C4-2B (cell line): ENCODE results near the gene ANKRD63.

Source experiments
- H3K27ac ChIP-seq: fragments of 450-650 bp; 2 replicates; pipeline ENCODE4 v1.5.1; 2017
- ZFX ChIP-seq: fragments of 450-650 bp; IDR thresholded peaks from 2 replicates; pipeline ENCODE4 v1.6.1; 2017
- TF ChIP-seq, protein P1 (sequence below): fragments of 450-650 bp; conservative IDR thresholded peaks from 2 replicates; pipeline ENCODE4 v1.5.1; 2017; ENCODE audit warnings: mild to moderate bottlenecking

Gene ANKRD63

DNA sequence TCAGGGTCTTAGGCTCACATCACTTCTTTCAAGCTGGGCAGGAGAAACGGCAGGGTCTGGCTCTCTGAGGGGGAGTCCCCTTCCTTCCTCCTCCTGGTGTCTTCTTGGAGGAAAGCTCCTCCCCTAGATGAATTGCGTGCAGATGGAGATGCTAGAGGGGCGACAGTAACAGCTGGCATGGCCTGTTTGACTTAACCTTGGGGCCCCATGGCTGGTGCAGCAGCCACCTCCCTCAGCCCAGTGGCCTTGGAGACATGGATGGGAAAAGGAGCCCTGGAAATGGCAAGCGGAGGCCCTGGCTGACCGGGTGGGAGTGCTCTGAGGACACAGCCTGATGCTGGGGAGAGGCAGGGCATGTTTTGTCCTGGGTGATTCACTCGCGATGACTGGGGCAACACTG is 23.8 kb downstream of the ANKRD63 start:
- TF ChIP-seq, protein P1, sequence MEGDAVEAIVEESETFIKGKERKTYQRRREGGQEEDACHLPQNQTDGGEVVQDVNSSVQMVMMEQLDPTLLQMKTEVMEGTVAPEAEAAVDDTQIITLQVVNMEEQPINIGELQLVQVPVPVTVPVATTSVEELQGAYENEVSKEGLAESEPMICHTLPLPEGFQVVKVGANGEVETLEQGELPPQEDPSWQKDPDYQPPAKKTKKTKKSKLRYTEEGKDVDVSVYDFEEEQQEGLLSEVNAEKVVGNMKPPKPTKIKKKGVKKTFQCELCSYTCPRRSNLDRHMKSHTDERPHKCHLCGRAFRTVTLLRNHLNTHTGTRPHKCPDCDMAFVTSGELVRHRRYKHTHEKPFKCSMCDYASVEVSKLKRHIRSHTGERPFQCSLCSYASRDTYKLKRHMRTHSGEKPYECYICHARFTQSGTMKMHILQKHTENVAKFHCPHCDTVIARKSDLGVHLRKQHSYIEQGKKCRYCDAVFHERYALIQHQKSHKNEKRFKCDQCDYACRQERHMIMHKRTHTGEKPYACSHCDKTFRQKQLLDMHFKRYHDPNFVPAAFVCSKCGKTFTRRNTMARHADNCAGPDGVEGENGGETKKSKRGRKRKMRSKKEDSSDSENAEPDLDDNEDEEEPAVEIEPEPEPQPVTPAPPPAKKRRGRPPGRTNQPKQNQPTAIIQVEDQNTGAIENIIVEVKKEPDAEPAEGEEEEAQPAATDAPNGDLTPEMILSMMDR: no peak
- no peak for TF ChIP-seq ZFX
- no peak overlapping the region for H3K27ac ChIP-seq

DNA sequence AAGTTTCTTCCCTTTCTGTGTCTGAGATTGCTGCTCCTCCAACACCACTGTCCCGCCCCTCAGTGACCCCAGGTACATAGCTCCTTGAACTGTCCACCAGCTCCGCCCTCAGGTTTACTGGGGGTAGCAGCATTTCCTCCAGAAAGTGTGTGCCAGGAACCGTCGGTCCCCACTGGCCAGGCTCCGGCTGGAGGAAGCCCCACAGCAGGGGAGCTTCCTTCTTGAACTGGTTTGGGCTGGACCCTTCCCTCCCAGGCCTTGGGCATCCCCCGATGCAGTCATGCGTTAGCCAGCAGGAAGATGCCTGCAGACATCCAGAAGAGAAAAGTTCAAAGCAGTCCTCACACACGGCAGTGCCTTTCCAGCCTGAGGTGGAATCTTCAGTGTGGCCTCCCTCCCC is 24.3 kb downstream of the ANKRD63 start:
- no peak overlapping the region for H3K27ac ChIP-seq
- TF ChIP-seq ZFX: no peak
- TF ChIP-seq, protein P1: no peak

DNA sequence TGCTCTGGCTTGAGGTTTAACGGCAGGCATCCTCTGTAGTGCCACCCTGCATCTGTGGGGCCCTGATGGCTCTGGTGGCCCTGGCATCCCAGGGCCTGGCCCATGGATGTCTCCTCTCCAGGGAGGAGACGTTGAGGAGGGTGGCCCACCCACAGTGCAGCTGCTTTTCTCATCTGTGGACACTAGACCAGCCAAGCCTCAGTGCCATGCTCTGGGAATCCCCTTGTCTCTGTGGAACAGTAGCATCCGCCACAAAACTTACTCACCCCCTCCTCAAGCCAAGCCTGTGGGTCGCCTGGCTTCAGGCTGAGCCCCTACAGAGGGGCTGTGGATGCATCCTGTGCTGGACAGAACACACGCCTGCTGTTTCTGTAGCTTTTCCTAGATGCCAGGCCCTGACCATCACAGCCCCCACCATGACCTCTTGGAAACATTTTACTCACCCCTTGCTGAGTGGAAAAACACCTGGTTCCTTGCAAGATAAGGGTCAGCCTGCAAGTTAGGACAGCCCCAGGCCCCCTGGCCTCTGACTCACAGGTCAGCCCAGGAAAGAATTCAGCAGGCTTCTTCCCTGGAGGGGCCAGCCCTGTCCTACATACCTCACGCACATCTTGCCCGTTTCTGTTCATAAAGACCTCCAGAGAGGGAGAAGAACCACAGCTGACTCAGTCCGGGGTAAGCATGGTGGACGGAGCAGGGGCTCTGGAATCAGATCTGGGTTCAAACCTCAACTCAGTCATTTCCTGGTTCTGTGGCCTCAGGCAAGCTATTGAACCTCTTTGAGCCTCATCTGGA is 25.0 kb downstream of the ANKRD63 start:
- H3K27ac ChIP-seq: no peak overlapping the region
- TF ChIP-seq, protein P1: no peak
- TF ChIP-seq ZFX: no peak

DNA sequence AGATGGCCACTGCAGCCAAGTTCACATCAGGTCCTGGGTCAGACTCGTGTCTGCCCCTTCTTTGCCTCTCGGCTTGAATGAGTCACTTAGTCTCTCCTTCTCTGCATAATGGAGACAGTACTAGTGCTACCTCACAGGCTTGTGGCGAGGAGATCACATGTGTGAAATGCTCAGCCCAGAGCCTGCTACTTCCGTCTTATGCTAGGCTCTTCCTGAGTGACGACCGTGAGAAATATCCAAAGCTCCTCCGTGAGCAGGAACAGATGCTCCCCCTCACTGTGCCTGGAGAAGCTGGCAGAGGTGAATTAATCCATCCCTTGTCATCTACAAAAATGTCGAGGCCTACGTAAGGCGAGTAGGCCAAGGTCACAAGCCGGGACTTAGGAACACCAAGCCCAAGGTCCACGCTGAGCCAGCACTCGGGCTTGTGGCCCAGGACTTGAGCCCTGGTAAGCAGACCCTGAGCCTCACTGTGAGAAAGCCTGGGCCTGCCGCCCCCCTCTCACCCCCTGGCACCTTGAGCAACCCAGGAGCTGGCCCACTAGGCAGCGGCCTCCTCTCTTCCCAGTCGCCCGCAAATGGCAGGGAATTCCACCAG is 26.1 kb downstream of the ANKRD63 start:
- no peak for TF ChIP-seq ZFX
- TF ChIP-seq, protein P1: no peak
- no peak overlapping the region for H3K27ac ChIP-seq

DNA sequence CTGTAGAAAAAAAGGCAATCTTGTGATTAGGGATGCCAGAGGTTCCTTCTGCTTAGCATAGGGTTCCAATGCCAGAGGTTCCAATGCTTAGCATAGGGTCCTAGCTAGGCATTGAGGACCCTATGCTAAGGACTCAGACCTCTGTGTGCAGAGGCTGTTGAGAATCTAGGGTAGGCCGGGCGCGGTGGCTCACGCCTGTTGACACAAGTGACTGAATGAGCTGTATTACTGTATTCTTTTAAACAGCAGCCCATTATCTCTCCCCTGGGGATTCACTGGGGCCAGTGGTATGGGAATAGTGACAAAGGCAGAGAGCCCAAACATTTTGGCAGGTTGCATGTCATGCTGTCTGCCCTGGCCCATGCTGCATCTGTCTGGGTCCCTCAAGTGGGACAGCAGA is 27.8 kb downstream of the ANKRD63 start:
- no peak overlapping the region for H3K27ac ChIP-seq
- TF ChIP-seq, protein P1: no peak
- no peak for TF ChIP-seq ZFX

GRCh38 chr15:40254452-40254851 is 28.4 kb downstream of the ANKRD63 start:
- TF ChIP-seq, protein P1: no peak
- no peak for TF ChIP-seq ZFX
- no peak overlapping the region for H3K27ac ChIP-seq

DNA sequence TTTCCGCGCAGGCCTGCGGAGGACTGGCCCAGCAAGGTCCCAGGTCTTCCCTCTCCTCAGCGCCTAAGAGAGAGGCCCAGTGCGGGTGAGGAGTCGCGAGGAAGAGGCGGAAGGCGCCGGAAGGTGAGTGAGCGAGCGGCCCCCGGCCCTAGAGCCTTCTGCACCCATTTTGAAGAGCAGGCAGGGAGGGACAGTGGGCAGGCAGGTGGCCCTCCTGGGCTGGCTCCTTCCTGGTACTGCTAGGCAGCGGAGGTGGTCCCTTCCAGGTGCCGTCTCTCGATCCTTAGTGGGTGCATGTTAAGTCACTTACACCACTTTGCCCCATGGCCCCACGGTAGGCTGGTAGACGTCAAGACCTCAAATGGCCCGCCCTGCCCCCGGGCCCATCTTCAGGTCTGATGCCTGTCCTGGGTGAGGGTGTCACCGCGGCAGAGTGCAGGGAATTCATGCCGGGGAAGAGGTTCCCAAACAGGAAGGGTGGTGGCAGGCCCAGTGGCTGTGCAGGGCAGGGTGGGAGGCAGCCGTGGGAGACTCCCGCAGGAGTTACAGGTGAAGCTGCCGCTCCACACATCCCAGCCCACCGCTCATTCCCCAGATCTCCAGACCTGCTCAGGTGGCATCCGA is 29.6 kb downstream of the ANKRD63 start:
- TF ChIP-seq, protein P1: no peak
- no peak for TF ChIP-seq ZFX
- H3K27ac ChIP-seq: no peak overlapping the region
